GM10248 (cell line): ENCODE results near the gene MYO5B.

ENCODE experiments used
- CTCF ChIA-PET: fragments of 300-600 bp; sonication (Branson Sonifier 250); formaldehyde crosslinking; extraction: SDS; loops from one replicate; lab custom pipeline; 2021; ENCODE audit warnings: antibody characterized with exemption; lab: Yijun Ruan, JAX
- POLR2A ChIA-PET: fragments of 350-650 bp; sonication (Branson Sonifier 250); formaldehyde crosslinking; extraction: SDS; loops from one replicate; lab custom pipeline; 2020; ENCODE audit warnings: antibody characterized with exemption; lab: Yijun Ruan, JAX
- DNase-seq: peaks from one replicate; pipeline ENCODE4 v3.0.0; 2012; ENCODE audit errors: extremely low spot score
- TF ChIP-seq, protein P1 (sequence below): IDR thresholded peaks from 2 replicates; pipeline ENCODE4 v1.5.1; 2012; ENCODE audit warnings: mild to moderate bottlenecking, low read depth; ENCODE audit errors: extremely low read depth, missing control alignments, control extremely low read depth

The MYO5B gene

DNA sequence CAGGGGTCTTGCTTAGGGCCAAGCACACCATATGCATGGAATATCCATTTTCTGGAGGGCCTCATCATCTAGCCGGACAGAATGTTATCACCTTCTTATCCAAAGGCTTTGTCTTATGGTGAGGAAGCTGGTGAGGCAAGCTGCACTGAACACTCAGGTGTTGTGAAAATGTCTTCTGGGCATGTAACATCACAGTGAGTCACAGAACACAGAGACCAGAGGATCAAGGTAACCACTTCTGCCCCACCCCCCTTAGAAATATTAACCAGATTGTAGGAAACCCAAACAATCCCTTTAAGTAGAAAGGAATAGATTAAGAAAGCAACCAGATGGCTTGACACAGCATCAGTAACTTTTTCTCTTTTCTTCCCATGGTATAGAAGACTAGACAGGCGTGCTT lies 51.1 kb downstream of the MYO5B start:
- ChIA-PET CTCF (no interaction called here), POLR2A (no interaction called here)
- TF ChIP-seq, protein P1, sequence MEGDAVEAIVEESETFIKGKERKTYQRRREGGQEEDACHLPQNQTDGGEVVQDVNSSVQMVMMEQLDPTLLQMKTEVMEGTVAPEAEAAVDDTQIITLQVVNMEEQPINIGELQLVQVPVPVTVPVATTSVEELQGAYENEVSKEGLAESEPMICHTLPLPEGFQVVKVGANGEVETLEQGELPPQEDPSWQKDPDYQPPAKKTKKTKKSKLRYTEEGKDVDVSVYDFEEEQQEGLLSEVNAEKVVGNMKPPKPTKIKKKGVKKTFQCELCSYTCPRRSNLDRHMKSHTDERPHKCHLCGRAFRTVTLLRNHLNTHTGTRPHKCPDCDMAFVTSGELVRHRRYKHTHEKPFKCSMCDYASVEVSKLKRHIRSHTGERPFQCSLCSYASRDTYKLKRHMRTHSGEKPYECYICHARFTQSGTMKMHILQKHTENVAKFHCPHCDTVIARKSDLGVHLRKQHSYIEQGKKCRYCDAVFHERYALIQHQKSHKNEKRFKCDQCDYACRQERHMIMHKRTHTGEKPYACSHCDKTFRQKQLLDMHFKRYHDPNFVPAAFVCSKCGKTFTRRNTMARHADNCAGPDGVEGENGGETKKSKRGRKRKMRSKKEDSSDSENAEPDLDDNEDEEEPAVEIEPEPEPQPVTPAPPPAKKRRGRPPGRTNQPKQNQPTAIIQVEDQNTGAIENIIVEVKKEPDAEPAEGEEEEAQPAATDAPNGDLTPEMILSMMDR: no peak
- no peak for DNase-seq

DNA sequence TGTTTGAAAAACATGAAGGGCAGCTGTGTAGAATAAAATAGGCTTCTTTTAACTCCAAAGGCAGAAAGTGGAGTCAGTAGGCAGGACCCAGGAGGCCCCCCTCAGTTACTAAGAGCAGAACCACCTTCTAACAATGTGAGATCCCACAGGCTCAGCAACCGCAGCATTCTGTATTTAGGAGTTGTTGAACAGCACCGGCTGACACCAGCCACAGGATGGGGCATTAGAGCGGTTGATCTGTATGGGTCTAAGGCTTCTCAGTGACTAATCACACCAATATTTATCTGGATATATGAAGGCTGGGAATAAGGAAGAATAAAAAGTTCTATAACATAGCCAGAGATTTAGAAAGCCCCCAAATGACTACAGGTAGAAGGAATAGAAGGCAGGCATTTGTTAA lies 51.7 kb downstream of the MYO5B start:
- no peak for DNase-seq
- CTCF ChIA-PET: interaction anchor here (1.2 kb wide), 1 partner anchor 44 kb away, joined by 3 read pairs; no protein-coding TSS in a partner anchor
- TF ChIP-seq, protein P1: no peak
- POLR2A ChIA-PET: no interaction called here

DNA sequence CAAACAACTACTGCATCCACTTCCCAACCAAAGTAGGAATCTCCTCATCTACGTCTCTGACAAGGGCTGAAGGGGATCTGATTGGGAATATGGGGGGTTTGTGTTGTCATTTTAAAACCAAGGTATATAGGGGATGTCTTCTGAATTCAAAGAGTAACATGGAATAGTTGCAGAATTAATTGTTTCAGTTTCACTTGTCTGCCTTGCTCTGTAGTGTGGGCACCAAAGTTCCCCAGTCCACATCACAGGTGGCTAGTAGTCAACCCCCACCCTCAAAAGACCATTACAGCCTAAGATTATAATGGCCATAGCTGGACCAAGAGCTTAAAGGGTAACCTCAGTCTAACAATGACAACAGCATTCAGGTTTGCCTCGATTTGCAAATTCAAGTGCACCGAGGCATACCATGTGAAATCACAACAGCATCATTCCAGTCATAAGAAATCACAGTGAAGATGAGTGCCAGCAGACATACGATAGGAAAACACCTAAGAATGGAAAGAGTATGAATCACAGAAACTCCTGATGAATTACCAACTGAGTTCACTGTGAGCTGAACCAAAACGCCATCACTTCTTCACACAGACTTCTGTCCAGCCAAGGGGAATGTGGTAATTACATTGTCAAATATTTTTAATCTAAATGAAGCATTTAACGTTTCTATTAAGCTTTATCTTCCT lies 52.4 kb downstream of the MYO5B start:
- CTCF ChIA-PET: interaction anchor here (1.2 to 2.0 kb wide), 3 partner anchors 9 to 43 kb away, joined by 3 to 5 read pairs (median 4); no protein-coding TSS in a partner anchor
- POLR2A ChIA-PET: no interaction called here
- TF ChIP-seq, protein P1: no peak
- DNase-seq: no peak

DNA sequence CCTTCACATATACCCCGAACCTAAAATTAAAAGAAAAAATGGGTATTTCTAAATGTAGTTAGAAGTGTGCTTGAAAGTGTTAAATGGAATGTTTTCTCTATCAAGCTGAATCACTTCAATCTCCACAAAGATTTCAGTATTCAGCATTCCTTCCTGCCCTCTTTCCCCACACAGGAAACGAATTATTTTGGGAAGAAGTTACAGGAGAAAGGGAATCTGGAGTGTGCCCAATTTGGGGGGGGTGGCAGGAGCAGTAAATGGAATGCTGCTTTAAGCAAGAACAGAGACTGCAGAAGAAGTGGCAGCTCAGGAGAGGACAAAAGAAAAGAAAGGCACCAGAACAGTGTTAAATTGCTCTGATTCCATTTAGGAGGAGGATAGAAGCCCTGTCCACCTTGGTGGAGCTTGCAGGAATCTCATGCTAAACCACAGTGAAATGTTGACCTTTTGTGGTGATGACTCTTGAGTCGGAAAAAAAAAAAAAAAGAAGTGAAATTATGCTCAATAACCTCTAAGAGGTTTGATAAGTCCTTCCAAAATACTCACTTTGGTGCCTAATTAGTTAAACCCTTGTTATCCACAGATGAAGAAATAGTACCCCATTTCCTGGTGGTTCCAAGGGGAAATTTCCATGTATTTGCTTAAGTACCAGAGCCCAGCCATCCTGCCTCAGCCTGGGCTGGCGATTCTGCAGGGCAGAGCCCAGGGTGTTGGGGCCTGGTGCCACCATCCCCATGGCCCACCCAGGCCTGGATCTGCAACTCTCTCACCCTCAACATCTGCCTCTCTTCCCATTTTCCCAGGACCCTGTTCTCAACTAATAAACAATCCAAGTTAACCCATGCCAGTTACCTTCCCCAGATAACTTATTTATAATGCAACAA lies 56.5 kb downstream of the MYO5B start:
- CTCF ChIA-PET: interaction anchor here (1.6 kb wide), 1 partner anchor 19 kb away, joined by 3 read pairs; no protein-coding TSS in a partner anchor
- TF ChIP-seq, protein P1: no peak
- POLR2A ChIA-PET: no interaction called here
- DNase-seq: no peak

DNA sequence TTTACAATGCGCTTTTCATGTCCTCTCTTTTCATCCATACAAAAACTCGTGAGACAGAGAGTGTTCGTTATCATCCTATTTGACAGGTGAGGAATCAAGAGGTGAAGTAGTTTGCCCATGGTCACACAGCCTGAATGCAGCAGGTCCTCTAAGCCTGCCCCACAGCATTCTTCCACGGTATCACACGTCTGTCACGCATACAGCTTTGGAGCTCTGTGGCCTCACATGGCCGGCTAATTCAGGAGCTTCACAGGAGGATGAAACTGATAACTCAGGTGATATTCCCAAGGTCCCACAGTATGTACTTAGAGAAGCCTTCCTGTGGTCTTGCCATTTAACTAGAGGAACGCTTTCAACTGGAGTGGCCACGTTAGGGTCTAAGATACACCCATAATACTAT lies 59.0 kb downstream of the MYO5B start:
- DNase-seq: no peak
- TF ChIP-seq, protein P1: no peak
- ChIA-PET POLR2A (interaction anchor here (0.6 kb wide), 1 partner anchor 397 kb away, joined by 6 read pairs; no protein-coding TSS in a partner anchor), CTCF (no interaction called here)

DNA sequence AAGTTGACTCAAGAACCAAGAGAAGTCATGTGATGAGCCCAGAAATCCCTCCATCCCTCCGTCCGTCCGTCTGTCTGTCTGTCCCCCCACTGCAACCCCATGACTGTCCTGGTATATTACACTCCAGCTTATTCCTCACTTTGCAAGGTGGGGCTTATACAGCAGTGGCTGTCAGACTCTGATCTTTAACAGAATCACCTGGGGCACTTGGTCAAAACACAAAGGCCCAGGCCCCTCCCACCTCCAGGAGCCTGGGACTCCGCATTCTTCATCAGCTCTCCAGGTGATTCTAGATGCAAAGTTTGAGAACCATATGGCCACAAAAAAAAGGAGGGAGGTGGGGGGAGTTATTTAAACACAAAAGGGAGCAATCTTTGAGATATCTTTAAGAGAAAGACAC lies 61.4 kb downstream of the MYO5B start:
- TF ChIP-seq, protein P1: no peak
- POLR2A ChIA-PET: no interaction called here
- DNase-seq: no peak
- CTCF ChIA-PET: interaction anchor here (1.0 to 1.7 kb wide), 2 partner anchors 8 to 15 kb away, joined by 3 to 4 read pairs; no protein-coding TSS in a partner anchor
